Measurements from ENCODE around the gene NNAT.
"Not testable (repeated sequence)": the region's sequence is repeated elsewhere in the genome, so short reads cannot be mapped to it uniquely, and the experiment has no call there.

NNAT gene

DNA sequence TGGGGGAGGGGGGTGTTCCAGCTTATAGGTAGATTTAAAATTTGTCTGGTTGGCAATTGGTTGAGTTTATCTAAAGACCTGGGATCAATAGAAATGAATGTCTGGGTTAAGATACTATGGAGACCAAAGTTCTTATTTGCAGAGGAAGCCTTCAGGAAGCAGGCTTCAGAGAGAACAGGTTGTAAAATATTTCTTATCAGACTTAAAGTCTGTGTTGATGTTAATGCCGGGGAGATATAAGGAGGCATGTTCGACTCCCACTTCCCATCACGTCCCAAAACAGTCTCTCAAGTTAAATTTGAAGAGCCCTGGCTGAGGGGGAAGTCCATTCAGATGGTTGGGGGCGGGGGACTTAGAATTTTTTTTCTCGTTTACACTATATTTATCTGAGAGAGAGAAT lies 19.0 kb downstream of the NNAT start:
- DNase-seq (ENCODE audit: low read depth) = no peak

- not testable (repeated sequence) for DNase-seq (ENCODE audit: low read depth)
Measured at GRCh38 chr20:37540838-37541237, 19.8 kb downstream of the NNAT start.

GRCh38 chr20:37541326-37541725 lies 20.3 kb downstream of the NNAT start:
- no peak for DNase-seq (ENCODE audit: low read depth)

GRCh38 chr20:37542281-37542680 lies 21.2 kb downstream of the NNAT start:
- DNase-seq (ENCODE audit: low read depth) = no peak

- DNase-seq (ENCODE audit: low read depth) = no peak
Measured at GRCh38 chr20:37543828-37544227, 22.8 kb downstream of the NNAT start.

GRCh38 chr20:37544386-37544785 lies 23.3 kb downstream of the NNAT start:
- DNase-seq (ENCODE audit: low read depth) = no peak

DNA sequence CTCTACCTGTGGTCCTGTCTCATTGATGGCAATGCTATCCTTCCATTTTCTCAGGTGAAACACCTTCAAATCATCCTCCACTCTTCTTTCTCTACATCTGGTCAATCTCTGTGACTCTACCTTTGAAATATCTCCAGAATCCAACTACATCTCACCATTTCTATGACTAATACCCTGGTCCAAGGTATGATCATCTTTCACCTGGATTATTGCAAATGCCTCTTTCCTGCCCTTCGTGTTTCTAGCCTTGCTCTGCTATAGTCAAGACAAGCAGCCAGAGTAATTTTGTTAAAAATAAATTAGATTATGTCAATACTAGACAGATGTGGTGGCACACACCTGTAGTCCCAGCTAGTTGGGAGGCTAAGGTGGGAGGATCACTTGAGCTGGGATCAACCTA lies 24.5 kb downstream of the NNAT start:
- DNase-seq (ENCODE audit: low read depth) = no peak

DNA sequence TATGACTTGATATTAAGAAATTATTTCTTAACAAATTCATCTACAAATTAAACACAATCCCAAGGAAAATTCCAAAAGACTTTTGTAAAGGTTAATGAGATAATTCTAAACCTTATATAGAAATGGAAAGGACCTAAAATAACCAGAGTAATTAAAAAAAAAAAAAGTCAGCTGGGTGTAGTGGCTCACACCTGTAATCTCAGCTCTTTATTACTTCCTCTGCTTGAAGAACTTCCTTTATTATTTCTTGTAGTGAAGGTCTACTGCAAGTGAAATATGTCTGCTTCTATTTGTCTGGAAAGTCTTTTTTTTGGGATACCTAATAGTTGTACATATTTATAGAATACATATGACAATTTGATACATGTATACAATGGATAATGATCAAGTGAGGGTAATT lies 26.9 kb downstream of the NNAT start:
- DNase-seq (ENCODE audit: low read depth) = no peak

GRCh38 chr20:37550101-37550920 lies 29.3 kb downstream of the NNAT start:
- DNase-seq (ENCODE audit: low read depth) = not testable (repeated sequence)

GRCh38 chr20:37551660-37552059 lies 30.6 kb downstream of the NNAT start:
- DNase-seq (ENCODE audit: low read depth) = not testable (repeated sequence)

DNA sequence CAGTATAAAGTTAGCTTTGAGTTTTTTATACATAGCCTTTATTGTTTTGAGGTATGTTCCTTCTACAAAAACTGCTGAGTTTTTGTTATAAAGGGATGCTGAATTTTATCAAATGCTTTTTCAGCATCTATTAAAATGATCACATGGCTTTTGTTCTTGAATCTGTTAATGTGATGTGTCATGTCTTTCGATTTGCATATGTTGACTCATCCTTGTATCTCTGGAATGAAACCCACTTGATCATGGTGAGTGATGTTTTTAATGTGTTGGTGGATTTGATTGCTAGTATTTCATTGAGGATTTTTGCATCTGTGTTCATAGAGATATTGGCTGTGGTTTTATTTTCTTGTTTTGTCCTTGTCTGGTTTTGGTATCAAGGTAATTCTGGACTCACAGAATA lies 31.4 kb downstream of the NNAT start:
- no peak for DNase-seq (ENCODE audit: low read depth)

DNA sequence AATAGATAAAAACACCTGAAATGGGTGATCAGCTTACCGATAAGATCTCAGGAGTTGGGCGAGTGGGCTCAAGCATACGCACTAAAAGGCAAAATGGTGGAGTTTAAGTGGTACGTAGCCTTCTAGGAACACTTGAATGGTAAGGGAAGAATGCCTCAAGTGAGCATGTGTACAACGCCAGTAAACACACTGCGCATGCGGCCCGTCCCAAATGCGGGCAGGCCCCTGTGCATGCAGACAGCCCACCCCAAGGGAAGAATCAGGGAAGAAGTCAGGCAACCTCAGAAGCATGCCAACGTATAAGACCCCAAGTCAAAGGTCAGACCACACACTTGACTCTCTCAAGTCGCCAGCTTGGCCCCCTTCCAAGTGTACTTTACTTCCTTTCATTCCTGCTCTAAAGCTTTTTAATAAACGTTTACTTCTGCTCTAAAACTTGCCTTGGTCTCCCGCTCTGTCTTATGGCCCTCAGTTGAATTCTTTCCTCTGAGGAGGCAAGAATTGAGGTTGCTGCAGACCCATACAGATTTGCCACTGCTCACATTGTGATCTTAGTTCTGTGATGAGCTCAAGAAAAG lies 33.8 kb downstream of the NNAT start:
- DNase-seq (ENCODE audit: low read depth) = not testable (repeated sequence)

DNA sequence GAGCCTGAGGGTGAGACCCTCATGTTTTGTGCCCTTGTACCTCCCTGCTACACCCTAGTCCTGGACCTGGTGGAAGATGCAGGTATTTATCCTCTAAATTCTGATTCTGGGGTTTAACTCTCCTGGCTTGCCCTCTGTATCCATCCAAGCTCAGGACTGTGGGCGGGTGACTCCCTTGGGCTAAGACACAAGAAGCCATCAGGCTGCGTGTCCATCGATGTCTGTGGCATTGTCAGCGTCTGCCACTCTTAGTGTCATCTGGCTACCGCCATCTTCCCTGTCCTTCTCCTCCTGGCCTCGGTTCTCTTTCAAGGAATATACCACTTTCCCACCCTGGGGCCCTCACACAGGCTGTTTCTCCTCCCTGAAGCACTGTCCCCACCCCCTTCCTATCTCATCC lies 35.5 kb downstream of the NNAT start:
- no peak for DNase-seq (ENCODE audit: low read depth)

DNA sequence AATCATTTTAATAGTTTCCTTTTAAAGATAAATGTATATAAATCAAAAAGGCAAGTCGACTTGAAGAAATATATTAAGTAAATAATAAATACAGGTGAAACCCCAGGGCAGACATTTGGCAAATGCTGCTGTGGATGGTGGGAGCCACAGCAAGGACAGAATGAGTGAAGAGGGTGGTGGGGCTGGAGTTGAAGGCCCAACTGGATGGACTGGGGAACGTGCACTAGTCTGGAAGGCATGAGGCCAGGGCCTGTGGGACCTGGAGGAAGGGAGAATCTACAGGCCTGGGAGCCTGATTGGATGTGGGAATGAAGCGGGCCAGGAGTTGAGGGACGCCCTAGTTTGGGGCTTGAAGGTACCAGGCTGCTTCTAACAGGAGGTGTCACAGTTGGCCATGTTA lies 37.3 kb downstream of the NNAT start:
- DNase-seq (ENCODE audit: low read depth) = no peak

- no peak for DNase-seq (ENCODE audit: low read depth)
Measured at GRCh38 chr20:37558779-37559178, 37.7 kb downstream of the NNAT start.

DNA sequence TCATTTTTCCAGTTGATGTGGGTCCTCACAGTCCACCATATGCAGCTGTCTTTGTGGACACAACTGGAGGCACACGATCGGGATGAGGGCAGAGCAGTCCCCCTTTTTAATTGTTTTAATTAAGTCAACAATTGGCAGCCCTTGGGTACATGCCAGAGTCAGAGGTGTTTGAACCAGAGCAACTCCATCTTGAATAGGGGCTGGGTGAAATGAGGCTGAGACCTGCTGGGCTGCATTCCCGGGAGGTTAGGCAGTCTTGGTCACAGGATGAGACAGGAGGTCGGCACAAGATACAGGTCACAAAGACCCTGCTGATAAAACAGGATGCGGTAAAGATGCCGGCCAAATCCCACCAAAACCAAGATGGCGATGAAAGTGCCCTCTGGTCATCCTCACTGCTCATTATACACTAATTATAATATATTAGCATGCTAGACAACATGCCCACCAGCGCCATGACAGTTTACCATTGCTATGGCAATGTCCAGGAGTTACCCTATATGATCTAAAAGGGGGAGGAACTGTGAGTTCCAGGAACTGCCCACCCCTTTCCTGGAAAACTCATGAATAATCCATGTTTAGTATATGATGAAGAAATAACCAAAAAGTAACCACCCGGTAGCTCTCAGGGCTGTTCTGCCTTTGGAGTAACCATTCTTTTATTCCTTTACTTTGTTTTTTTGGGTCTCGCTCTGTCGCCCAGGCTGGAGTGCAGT lies 38.4 kb downstream of the NNAT start:
- DNase-seq (ENCODE audit: low read depth) = no peak

GRCh38 chr20:37560629-37561028 lies 39.6 kb downstream of the NNAT start:
- DNase-seq (ENCODE audit: low read depth) = no peak

GRCh38 chr20:37562695-37563480 lies 41.8 kb downstream of the NNAT start:
- no peak for DNase-seq (ENCODE audit: low read depth)

- DNase-seq (ENCODE audit: low read depth) = no peak
Measured at GRCh38 chr20:37564016-37564387, 43.0 kb downstream of the NNAT start.

- peak; percentile 15 for DNase-seq (ENCODE audit: low read depth)
Measured at GRCh38 chr20:37564388-37565133, 43.5 kb downstream of the NNAT start.

DNA sequence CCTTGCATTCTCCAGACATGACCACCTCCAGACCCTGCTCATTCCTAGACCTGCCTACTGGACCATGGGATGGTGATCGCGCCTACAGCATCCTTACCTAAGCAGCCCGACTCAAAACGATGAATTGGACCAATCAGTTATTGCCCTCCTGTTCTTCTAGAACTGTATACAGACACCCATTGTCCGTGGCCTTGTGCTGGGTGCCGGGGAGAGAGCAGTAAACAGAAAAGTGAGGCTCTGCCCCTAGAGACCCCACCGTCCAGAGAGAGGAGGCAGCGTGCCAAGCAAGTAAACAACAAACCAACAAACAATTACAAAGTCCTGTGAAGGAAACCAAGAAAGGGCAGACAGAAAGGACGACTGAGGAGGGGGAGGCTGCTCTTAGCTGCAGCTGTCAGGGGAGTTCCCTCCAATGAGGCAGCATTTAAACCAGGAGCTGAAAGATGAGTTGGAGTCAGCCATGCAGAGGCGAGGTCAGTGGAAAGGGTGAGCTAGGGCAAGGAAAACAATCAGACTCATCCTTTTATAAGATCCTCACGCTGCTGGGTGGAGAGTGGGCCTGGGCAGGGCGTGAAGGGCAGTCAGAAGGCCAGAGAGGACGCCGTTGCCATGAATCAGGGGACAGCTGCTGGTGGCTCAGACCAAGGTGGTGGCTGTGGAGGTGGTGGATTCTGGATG lies 44.2 kb downstream of the NNAT start:
- DNase-seq (ENCODE audit: low read depth) = no peak

Data from T follicular helper cell (primary cell).